Ascending aorta (tissue), 2 donors: ENCODE data around the gene KLF12. TPM values are rescaled to one million over a fixed set of nuclear protein-coding genes. Genes with fewer than 3 reads are reported as not detected.

Experiments
- DNase-seq, 2 donors: peaks; one replicate each; pipeline ENCODE4 v3.0.0-alpha.2; 2019; ENCODE audit warnings: low spot score in 2 of 2
- H3K27ac ChIP-seq, 2 donors: fragments of 200-600 bp; sonication (generic); one replicate each; pipeline ENCODE4 v1.5.1; 2016 to 2017; ENCODE audit warnings: mild to moderate bottlenecking in 1 of 2
- H3K27me3 ChIP-seq: fragments of 200-600 bp; sonication (generic); one replicate; pipeline ENCODE4 v1.5.1; 2017
- H3K36me3 ChIP-seq, 2 donors: fragments of 200-600 bp; sonication (generic); one replicate each; pipeline ENCODE4 v1.5.1; 2016
- H3K4me1 ChIP-seq, 2 donors: fragments of 200-600 bp; sonication (generic); one replicate each; pipeline ENCODE4 v1.5.1; 2016 to 2017; ENCODE audit warnings: mild to moderate bottlenecking in 1 of 2
- H3K4me3 ChIP-seq, 2 donors: fragments of 200-600 bp; sonication (generic); one replicate each; pipeline ENCODE4 v1.5.1; 2016 to 2017; ENCODE audit warnings: mild to moderate bottlenecking in 1 of 2
- H3K9me3 ChIP-seq, 2 donors: fragments of 200-600 bp; sonication (generic); one replicate each; pipeline ENCODE4 v1.5.1; 2016
- intact Hi-C: fragments of 100-400 bp; cut with DNase I; formaldehyde crosslinking; loops from one replicate; pipeline ENCODE4 v1.15.1; 2023
- total RNA-seq: library from RNA; depleted of rRNA; stranded (reverse); fragments of >200 nt; gene quantifications from one replicate; pipeline ENCODE4 v1.1.0, GENCODE V29; 2016
- TF ChIP-seq, protein P1 (sequence below), 3 experiments: fragments of 200-600 bp in 2 of 3; fragments of 450-650 bp in 1 of 3; sonication (generic) in 2 of 3; IDR thresholded peaks; one replicate each; pipeline ENCODE4 v1.5.1; 2016 to 2019; ENCODE audit warnings: antibody characterized with exemption in 3 of 3, mild to moderate bottlenecking in 1 of 3, moderate library complexity in 1 of 3

The KLF12 gene
- total RNA-seq, 1 donor from 2014 or later = 17.9 TPM

DNA sequence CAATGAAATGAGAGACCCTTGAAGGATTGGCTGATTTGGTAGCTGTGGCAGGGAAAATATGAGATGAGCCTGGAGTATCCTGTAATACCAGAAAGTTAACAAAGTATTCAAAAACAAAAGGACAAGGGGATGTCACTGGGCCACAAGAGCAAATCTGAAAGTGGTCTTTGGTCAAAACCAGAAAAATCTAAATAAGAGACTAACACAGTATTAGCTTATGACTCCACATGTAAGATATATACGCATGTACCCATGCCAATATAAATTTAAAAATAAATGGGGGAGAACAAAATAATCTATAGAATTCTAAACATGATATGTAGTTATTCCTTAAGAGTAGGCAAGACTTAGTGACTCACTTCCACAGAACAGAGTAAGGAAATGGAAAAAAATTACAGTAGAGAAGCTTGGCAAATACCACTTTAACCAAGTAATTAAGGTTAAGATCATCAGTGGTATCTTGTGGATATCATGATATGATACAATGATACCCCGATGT, 16.9 kb downstream of the KLF12 start:
- no peaks in the 10 kb centered on the region for H3K27me3 ChIP-seq
- TF ChIP-seq, protein P1, sequence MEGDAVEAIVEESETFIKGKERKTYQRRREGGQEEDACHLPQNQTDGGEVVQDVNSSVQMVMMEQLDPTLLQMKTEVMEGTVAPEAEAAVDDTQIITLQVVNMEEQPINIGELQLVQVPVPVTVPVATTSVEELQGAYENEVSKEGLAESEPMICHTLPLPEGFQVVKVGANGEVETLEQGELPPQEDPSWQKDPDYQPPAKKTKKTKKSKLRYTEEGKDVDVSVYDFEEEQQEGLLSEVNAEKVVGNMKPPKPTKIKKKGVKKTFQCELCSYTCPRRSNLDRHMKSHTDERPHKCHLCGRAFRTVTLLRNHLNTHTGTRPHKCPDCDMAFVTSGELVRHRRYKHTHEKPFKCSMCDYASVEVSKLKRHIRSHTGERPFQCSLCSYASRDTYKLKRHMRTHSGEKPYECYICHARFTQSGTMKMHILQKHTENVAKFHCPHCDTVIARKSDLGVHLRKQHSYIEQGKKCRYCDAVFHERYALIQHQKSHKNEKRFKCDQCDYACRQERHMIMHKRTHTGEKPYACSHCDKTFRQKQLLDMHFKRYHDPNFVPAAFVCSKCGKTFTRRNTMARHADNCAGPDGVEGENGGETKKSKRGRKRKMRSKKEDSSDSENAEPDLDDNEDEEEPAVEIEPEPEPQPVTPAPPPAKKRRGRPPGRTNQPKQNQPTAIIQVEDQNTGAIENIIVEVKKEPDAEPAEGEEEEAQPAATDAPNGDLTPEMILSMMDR (IDR thresholded peaks at IDR 0.05) = no peak
- no peak overlapping the region for H3K27ac ChIP-seq
- H3K4me1 ChIP-seq = peaks cover 0 to 19% of the 10 kb centered on the region in 2 donors
- peaks cover 13 to 22% of the 10 kb centered on the region in 2 donors for H3K9me3 ChIP-seq
- H3K36me3 ChIP-seq = no peaks in the 10 kb centered on the region
- intact Hi-C loops = no loop called here
- DNase-seq = no peak
- H3K4me3 ChIP-seq = no peak overlapping the region

DNA sequence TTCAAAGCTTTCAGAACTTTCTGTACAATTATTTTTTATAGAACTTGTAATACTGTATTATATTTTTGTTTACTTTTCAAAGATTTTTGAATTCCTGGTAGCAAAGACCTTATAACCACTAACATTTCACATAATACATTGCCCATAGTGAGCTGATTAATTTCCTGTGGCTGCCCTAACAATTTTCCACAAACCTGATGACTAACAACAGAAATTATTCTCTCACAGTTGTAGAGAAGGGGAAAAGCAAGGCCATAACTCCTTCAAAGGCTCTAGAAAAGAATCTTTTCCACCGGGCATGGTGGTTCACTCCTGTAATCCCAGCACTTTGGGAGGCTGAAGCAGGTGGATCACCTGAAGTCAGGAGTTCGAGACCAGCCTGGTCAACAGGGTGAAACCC, 19.1 kb downstream of the KLF12 start:
- Histone ChIP-seq H3K27me3 (no peaks in the 10 kb centered on the region), H3K36me3 (no peaks in the 10 kb centered on the region), H3K4me1 (peaks cover 0 to 30% of the 10 kb centered on the region in 2 donors), H3K9me3 (peaks cover 13 to 20% of the 10 kb centered on the region in 2 donors), H3K27ac (peak overlapping the region; percentile 58 to 74), H3K4me3 (no peak overlapping the region)
- TF ChIP-seq, protein P1 (IDR thresholded peaks at IDR 0.05) = no peak
- DNase-seq = no peak
- intact Hi-C loops = no loop called here

DNA sequence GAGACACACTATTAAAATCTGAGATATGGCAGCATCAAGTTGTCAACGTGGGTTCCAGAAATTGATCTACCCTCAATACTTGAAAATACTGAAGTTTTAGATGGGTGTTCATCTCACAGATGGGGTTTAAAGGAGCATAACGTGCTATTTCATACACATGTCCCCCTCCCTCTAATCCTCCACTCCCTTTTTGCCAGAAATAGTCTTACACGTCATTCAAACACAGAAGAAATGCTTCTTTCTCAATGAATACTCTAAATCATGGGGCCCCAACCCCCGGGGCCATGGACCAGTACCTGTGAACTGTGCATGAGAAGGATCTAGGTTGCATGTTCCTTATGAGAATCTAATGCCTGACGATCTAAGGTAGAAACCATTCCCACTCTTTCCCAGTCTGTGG, 19.6 kb downstream of the KLF12 start:
- Histone ChIP-seq H3K9me3 (peaks cover 13 to 15% of the 10 kb centered on the region in 2 donors), H3K4me1 (peaks cover 0 to 33% of the 10 kb centered on the region in 2 donors), H3K27ac (peak overlapping the region; percentile 58 to 74), H3K4me3 (no peak overlapping the region), H3K27me3 (no peaks in the 10 kb centered on the region), H3K36me3 (no peaks in the 10 kb centered on the region)
- no peak for DNase-seq
- intact Hi-C loops = loop anchor here (1.0 kb wide), 1 partner anchor 22 kb away; no protein-coding TSS in a partner anchor
- TF ChIP-seq, protein P1 (IDR thresholded peaks at IDR 0.05) = no peak

DNA sequence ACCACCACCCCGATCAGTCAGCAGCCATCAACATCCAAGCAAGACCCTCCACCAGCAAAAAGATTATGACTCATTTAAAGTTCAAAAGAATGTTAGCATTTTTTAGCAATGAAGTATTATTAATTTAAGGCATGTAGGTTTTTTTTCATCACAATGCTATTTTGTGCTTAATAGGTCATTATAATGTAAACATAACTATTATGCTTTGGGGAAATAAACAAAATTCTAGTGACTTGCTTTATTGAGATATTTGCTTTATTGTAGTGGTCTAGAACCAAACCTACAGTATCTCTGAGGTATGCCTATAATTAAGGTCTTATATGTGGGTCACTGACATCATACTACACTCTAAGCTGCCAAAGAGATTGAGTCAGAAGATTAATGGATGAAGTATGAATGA, 20.0 kb downstream of the KLF12 start:
- H3K36me3 ChIP-seq = no peaks in the 10 kb centered on the region
- TF ChIP-seq, protein P1 (IDR thresholded peaks at IDR 0.05) = no peak
- H3K27ac ChIP-seq = peak overlapping the region; percentile 48 to 74
- H3K4me1 ChIP-seq = peaks cover 0 to 34% of the 10 kb centered on the region in 2 donors
- intact Hi-C loops = loop anchor here (1.0 kb wide), 1 partner anchor 22 kb away; no protein-coding TSS in a partner anchor
- H3K9me3 ChIP-seq = peaks cover 8 to 10% of the 10 kb centered on the region in 2 donors
- H3K27me3 ChIP-seq = no peaks in the 10 kb centered on the region
- no peak overlapping the region for H3K4me3 ChIP-seq
- no peak for DNase-seq

DNA sequence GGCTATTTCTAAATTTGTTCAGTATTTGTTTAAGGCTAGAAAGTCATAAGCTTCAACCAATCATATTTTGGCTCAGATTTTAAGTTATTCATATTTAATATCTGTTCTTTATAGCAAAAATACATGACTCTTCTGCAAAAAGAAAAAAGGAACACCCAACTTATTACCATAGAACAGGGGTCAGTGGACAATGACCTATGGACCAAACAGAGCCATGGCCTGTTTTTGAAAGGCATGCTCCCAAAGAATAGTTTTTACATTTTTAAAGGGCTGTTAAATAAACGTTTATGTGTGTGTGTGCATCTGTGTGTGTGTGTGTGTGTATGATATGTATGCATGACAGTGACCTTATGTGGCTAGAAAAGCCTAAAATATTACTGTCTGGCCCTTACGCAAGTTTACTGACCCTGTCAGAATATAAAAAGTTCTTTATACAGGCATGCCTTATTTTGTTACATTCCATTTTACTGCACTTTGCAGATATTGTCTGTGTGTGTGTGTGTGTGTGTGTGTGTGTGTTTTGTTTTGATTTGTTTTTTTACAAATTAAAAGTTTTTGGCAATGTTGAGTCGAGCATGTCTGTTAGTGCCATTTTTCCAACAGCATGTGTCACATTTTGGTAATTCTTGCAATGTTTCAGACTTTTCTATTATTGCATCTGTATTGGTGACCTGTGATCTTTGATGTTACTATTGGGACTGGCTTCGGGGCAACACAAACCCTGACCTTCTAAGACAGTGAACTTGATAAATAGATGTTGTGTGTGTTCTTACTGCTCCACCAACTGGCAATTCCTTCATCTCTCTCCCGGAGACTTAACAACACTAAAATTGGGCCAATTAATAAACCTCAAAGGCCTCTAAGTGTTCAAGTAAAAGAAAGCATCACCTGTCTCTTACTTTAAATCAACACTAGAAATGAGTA, 22.0 kb downstream of the KLF12 start:
- Histone ChIP-seq H3K27ac (peak overlapping the region; percentile 67 to 74), H3K27me3 (no peaks in the 10 kb centered on the region), H3K4me3 (peak overlapping the region in 1 of 2 donors; percentile 39), H3K4me1 (peaks cover 0 to 35% of the 10 kb centered on the region in 2 donors), H3K36me3 (no peaks in the 10 kb centered on the region), H3K9me3 (no peaks in the 10 kb centered on the region)
- TF ChIP-seq, protein P1 (IDR thresholded peaks at IDR 0.05) = no peak
- DNase-seq = no peak
- intact Hi-C loops = no loop called here
